Measurements from ENCODE around the gene TRIP13.
"Not testable (repeated sequence)": the region's sequence is repeated elsewhere in the genome, so short reads cannot be mapped to it uniquely, and the experiment has no call there.

TRIP13 gene

GRCh38 chr5:914174-914573 lies 21.5 kb downstream of the TRIP13 start:
- no peak overlapping the region for H3K4me3 ChIP-seq (ENCODE audit: low read depth, low read length)
- DNase-seq (ENCODE audit: low read depth): no peak

GRCh38 chr5:914612-915011 lies 21.9 kb downstream of the TRIP13 start:
- H3K4me3 ChIP-seq (ENCODE audit: low read depth, low read length): no peak overlapping the region
- no peak for DNase-seq (ENCODE audit: low read depth)

GRCh38 chr5:915346-915745 lies 22.7 kb downstream of the TRIP13 start:
- H3K4me3 ChIP-seq (ENCODE audit: low read depth, low read length); DNase-seq (ENCODE audit: low read depth): not testable (repeated sequence)

- no peak for DNase-seq (ENCODE audit: low read depth)
- H3K4me3 ChIP-seq (ENCODE audit: low read depth, low read length): no peak overlapping the region
Observed at GRCh38 chr5:915946-916345, 23.3 kb downstream of the TRIP13 start.

- H3K4me3 ChIP-seq (ENCODE audit: low read depth, low read length): no peak overlapping the region
- no peak for DNase-seq (ENCODE audit: low read depth)
Observed at GRCh38 chr5:916441-917293, 24.0 kb downstream of the TRIP13 start.

- H3K4me3 ChIP-seq (ENCODE audit: low read depth, low read length); DNase-seq (ENCODE audit: low read depth): not testable (repeated sequence)
Observed at GRCh38 chr5:918717-919116, 26.0 kb downstream of the TRIP13 start.

GRCh38 chr5:919356-920000 lies 26.8 kb downstream of the TRIP13 start:
- DNase-seq (ENCODE audit: low read depth): no peak

GRCh38 chr5:920321-920720 lies 27.6 kb downstream of the TRIP13 start:
- H3K4me3 ChIP-seq (ENCODE audit: low read depth, low read length): no peak overlapping the region
- no peak for DNase-seq (ENCODE audit: low read depth)

More at GRCh38 chr5:919356-920000, 26.8 kb downstream of the TRIP13 start:
- no peak overlapping the region for H3K4me3 ChIP-seq (ENCODE audit: low read depth, low read length)

GRCh38 chr5:921456-922435 lies 29.1 kb downstream of the TRIP13 start:
- DNase-seq (ENCODE audit: low read depth): no peak

GRCh38 chr5:922436-923280 lies 30.0 kb downstream of the TRIP13 start:
- H3K4me3 ChIP-seq (ENCODE audit: low read depth, low read length): no peak overlapping the region
- no peak for DNase-seq (ENCODE audit: low read depth)

More at GRCh38 chr5:921456-922435, 29.1 kb downstream of the TRIP13 start:
- H3K4me3 ChIP-seq (ENCODE audit: low read depth, low read length): no peak overlapping the region

- no peak for DNase-seq (ENCODE audit: low read depth)
- no peak overlapping the region for H3K4me3 ChIP-seq (ENCODE audit: low read depth, low read length)
Observed at GRCh38 chr5:923281-923873, 30.7 kb downstream of the TRIP13 start.

GRCh38 chr5:926417-927171 lies 33.9 kb downstream of the TRIP13 start:
- DNase-seq (ENCODE audit: low read depth): no peak
- peak overlapping the region; percentile 40 for H3K4me3 ChIP-seq (ENCODE audit: low read depth, low read length)

GRCh38 chr5:927172-928015 lies 34.7 kb downstream of the TRIP13 start:
- no peak overlapping the region for H3K4me3 ChIP-seq (ENCODE audit: low read depth, low read length)

GRCh38 chr5:929182-929581 lies 36.5 kb downstream of the TRIP13 start:
- not testable (repeated sequence) for DNase-seq (ENCODE audit: low read depth); H3K4me3 ChIP-seq (ENCODE audit: low read depth, low read length)

More at GRCh38 chr5:927172-928015, 34.7 kb downstream of the TRIP13 start:
- DNase-seq (ENCODE audit: low read depth): no peak

- no peak overlapping the region for H3K4me3 ChIP-seq (ENCODE audit: low read depth, low read length)
- no peak for DNase-seq (ENCODE audit: low read depth)
Observed at GRCh38 chr5:929596-929995, 36.9 kb downstream of the TRIP13 start.

- no peak for DNase-seq (ENCODE audit: low read depth)
Observed at GRCh38 chr5:930866-931265, 38.2 kb downstream of the TRIP13 start.

More at GRCh38 chr5:930866-931265, 38.2 kb downstream of the TRIP13 start:
- no peak overlapping the region for H3K4me3 ChIP-seq (ENCODE audit: low read depth, low read length)
